ENCODE measurements around the gene PDZD2.

GRCh38 chr5:32159328-32160072 lies 520.6 kb downstream of the PDZD2 start:
- TF ChIP-seq, protein P1, sequence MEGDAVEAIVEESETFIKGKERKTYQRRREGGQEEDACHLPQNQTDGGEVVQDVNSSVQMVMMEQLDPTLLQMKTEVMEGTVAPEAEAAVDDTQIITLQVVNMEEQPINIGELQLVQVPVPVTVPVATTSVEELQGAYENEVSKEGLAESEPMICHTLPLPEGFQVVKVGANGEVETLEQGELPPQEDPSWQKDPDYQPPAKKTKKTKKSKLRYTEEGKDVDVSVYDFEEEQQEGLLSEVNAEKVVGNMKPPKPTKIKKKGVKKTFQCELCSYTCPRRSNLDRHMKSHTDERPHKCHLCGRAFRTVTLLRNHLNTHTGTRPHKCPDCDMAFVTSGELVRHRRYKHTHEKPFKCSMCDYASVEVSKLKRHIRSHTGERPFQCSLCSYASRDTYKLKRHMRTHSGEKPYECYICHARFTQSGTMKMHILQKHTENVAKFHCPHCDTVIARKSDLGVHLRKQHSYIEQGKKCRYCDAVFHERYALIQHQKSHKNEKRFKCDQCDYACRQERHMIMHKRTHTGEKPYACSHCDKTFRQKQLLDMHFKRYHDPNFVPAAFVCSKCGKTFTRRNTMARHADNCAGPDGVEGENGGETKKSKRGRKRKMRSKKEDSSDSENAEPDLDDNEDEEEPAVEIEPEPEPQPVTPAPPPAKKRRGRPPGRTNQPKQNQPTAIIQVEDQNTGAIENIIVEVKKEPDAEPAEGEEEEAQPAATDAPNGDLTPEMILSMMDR (conservative IDR thresholded peaks at IDR 0.05): no peak
- TF ChIP-seq EZH2 (IDR thresholded peaks at IDR 0.05; ENCODE audit: low read depth): no peak

All from PC-9 (cell line).